Measurements from ENCODE around the gene EDN1.
"Not testable (repeated sequence)": the region's sequence is repeated elsewhere in the genome, so short reads cannot be mapped to it uniquely, and the experiment has no call there.

GRCh38 chr6:12332750-12333079 lies 42.6 kb downstream of the EDN1 start:
- not testable (repeated sequence) for TF ChIP-seq CTCF, POLR2A (IDR thresholded peaks at IDR 0.05)
